Measurements from ENCODE around the gene DENND1A.
"Not testable (repeated sequence)": the region's sequence is repeated elsewhere in the genome, so short reads cannot be mapped to it uniquely, and the experiment has no call there.

GRCh38 chr9:123909192-123909591 lies 20.7 kb downstream of the DENND1A start:
- TF ChIP-seq CTCF (conservative IDR thresholded peaks at IDR 0.05; ENCODE audit: low read depth, low read length); EZH2phosphoT487 (IDR thresholded peaks at IDR 0.05; ENCODE audit: borderline replicate concordance, low read length); EZH2 (IDR thresholded peaks at IDR 0.05; ENCODE audit: low read length, unreplicated experiment): not testable (repeated sequence)

Measured in PC-3 (cell line).